Stimulated activated CD8-positive, alpha-beta memory T cell treated with anti-CD3 and anti-CD28 coated beads, Interleukin-7, amount 100 ng/mL, for 1 hour (primary cell): ENCODE results near the gene RBM47.
"Not testable (repeated sequence)": the region's sequence is repeated elsewhere in the genome, so short reads cannot be mapped to it uniquely, and the experiment has no call there.

Source experiments
- DNase-seq, 2 donors: peaks; one replicate each; pipeline ENCODE4 v3.0.0-alpha.2; 2020; ENCODE audit warnings: low read depth in 2 of 2

The RBM47 gene

DNA sequence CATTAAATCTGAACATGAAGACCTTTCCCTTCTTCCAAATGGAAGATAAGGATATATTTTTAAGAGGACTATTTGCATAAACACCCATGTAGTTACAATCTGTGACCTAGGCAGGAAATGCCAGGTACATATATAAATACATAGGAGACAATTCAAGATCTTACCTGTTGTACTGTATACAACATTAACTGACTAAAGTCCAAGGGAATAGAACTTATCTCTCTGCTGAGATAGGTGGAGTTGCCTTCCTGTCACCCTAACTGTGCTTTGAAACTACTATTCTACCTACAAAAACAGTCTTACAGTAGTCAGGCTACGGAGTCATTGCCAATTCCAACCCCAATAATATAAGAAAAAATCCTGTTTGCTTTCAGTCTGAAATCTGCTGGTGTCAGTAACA lies 188.2 kb downstream of the RBM47 start:
- no peak for DNase-seq

- no peak for DNase-seq
Measured at GRCh38 chr4:40439519-40439918, 190.1 kb downstream of the RBM47 start.

- DNase-seq, result no peak
Measured at GRCh38 chr4:40438384-40439026, 191.2 kb downstream of the RBM47 start.

DNA sequence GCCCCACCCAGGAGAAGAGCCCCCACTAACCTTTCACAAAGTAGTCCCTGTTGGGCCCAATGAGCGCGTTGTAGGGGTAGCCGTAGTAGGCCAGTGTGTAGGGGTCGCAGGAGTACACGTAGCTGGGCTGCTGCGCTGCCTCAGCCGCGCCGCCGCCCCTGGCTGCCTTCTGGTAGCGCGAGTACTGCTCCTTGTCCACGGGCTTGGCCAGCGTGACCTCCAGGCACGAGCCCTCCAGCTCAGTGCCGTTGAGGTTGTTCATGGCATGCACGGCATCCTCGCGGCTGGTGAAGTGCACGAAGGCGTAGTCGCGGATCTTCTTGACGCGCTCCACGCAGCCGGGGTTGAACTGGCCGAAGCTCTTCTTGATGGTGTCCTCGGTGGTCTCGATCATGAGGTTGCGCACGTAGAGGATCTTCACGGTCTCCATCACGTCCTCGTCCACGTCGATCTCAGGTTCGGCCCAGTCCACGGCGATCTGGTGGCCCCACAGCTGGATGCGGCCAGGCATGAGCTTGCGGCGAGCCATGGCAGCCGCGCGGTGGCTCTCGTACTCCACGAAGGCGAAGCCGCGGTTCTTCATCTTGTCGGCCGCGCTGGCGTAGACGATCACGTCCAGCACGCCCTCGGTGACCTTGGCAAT lies 191.8 kb downstream of the RBM47 start:
- DNase-seq, result no peak

- DNase-seq, result not testable (repeated sequence)
Measured at GRCh38 chr4:40435306-40435705, 194.4 kb downstream of the RBM47 start.

DNA sequence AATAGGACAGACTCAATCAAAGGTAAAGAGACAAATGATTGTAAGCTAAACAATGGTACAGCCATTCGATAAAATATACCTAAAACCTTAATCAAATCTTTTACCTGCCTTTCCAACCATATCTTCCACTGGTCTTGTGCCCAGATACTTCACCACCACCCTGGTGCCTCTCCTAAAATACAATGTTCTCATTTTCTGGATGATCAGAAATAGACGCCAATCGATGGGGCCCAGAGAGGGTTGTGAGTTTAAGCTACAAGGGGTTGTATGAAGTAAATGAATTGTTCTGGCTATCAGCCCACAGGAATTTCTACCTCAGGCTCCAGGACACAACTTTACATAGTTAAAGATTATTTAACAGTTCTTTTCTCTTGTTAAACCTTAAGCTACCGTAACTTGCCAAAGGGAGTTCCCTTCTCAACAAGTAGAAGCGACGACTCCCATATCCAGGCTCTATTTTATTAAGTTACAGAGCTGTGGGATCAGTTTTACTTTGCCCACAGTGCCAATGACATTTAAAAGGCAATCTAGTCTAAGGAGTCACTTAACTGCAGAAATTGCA lies 195.5 kb downstream of the RBM47 start:
- no peak for DNase-seq

- no peak for DNase-seq
Measured at GRCh38 chr4:40432504-40432903, 197.2 kb downstream of the RBM47 start.

DNA sequence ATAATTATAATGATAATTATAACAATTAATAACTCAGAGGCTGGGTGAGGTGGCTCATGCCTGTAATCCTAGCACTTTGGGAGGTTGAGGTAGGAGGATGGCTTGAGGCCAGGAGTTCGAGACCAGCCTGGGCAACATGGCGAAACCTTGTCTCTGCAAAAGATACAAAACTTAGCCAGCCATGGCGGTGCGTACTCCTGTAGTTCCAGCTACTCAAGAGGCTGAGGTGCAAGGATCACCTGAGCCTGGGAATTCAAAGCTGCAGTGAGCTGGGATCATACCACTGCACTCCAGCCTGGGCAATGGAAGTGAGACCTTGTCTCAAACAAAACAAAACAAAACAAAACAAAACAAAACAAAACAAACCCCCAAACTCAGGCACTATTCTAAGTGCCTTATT lies 201.8 kb downstream of the RBM47 start:
- not testable (repeated sequence) for DNase-seq

DNA sequence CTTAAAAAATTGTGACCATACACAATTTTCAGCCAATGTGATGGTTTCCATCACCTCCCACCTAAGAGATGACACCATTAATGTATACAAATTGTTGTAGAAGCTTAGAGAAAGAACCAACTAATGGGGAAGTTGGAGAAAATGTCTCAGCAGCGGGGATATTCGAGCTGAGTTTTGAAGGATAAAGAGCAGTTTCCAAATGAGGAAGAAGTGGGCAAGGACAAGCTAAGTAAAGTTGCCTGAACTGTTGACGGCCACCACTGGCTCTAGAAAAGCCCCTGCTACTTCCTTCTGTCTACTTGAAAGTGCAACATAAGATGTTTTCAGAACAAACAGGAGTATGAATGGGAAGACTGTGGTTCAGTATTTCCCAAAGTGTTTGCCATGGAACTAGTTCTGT lies 202.5 kb downstream of the RBM47 start:
- no peak for DNase-seq

GRCh38 chr4:40425799-40426574 lies 203.7 kb downstream of the RBM47 start:
- no peak for DNase-seq

GRCh38 chr4:40423735-40424134 lies 205.9 kb downstream of the RBM47 start:
- DNase-seq, result no peak

GRCh38 chr4:40421839-40422708 lies 207.6 kb downstream of the RBM47 start:
- no peak for DNase-seq

DNA sequence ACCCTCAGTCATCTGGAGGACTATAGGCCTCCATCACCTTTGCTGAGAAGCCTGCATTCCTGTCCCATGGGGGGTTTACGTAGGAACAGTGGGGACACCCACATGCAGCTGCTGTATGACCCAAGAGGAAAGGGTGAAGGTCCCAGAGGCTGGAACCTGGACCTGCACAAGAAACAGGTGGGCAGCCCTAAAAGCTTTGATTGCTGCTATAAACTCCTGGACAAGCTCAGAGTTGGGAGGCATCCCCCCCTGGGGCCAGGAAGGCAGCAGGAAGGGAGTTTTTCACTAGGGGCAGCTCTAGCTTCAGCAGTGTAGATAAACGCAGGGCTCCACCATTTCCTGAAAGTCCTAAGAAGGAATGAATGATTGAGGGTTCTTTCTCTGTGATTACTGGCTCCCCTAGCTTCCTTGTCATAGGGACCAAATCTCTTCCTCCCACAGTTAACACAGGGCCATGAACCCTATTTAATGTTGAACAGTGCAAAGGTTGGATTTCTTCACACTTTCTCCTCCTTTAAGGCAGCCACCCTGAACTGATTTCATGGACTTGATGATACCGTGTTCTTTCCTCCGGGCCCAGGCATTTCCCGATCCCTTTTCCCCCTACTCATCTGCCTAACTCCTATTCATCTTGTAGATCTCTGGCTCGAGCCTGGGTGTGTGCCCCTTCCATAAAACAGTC lies 210.3 kb downstream of the RBM47 start:
- no peak for DNase-seq

DNA sequence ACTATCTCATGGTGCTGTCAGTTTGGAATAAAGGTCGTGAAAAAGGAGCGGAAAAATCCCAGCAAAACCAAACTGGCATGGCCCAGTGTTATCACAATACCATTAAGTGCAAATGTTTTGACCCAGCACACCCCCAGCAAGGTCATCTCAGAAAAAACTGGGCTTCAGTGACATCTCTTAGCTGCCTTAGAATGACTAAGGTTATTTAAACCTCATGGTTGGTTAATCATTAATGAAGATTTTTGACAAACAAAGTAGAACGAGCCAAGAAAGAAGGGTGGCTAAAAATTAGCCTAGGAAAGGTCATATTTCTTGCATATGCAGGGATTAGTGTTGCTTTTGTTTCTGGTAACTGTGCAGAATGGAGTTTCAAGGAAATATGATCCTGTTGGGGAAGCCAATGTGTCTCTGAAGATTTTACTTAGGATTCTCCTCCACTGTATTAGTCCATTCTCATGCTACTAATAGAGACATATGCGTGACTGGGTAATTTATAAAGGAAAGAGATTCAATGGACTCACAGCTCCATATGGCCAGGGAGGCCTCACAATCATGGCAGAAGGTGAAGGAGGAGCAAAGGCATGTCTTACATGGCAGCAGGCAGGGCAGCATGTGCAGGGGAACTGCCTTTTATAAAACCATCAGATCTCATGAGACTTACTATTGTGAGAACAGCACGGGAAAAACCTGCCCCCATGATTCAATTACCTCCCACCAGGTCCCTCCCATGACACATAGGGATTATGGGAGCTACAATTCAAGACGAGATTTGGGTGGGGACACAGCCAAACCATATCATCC lies 211.0 kb downstream of the RBM47 start:
- no peak for DNase-seq

- DNase-seq, result no peak
Measured at GRCh38 chr4:40417941-40418340, 211.7 kb downstream of the RBM47 start.

DNA sequence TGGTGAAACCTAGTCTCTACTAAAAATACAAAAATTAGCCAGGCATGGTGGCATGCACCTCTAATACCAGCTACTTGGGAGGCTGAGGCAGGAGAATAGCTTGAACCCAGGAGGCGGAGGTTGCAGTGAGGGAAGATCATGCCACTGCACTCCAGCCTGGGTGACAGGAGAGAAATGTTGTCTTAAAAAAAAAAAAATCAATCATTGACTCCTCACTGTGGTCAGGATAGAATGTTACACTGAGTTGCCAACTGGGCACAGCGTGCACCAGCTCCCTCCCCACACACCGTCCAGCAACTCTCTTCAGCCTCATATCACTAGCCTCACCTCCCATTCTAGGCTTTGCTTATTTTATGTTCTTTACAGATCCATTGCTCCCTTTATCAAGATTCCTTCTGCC lies 215.0 kb downstream of the RBM47 start:
- no peak for DNase-seq

DNA sequence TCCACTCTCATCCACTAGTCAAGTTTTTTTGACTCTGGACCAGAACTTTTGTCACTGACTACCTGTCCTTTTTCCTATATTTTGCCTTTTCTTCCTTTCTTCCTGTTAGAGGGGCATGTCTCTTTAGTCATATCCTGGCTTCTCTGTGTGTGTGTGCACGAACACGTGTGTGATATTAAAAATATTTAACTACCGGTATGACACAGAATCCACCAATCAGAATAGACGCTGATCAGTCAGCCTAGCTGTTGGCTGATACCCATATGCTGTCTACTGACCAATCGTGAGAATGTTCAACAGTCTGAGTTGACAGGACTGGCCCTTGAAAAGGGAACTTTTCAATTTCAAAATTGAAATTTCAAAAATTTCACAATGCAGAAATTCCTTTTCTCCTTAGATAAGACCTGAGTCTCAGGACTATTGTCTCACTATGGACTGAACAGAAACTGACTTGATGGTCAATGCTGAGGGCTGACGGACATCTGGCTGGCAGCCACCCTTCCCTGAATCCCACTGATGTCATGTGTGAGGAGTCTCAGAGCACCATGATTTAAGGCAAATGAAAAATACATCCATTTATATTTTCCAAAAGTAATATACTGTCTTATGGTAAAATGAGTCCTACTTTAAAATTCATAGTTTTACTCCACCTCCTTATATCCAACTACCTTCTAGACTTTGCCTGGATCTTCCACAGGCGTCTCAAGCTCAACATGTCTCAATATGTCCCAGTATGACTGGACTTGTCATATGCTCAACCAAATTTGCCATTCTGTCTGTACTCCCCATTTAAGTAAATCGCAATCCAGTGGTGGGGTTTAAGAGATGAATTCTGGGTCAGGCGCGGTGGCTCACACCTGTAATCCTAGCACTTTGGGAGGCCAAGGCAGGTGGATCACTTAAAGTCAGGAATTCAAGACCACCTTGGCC lies 216.5 kb downstream of the RBM47 start:
- no peak for DNase-seq

- DNase-seq, result no peak
Measured at GRCh38 chr4:40412388-40412787, 217.3 kb downstream of the RBM47 start.

- no peak for DNase-seq
Measured at GRCh38 chr4:40409835-40410234, 219.8 kb downstream of the RBM47 start.
